Measurements from ENCODE around the gene OR8B12.

- TF ChIP-seq ISL1 (CRISPR knock-in tag; IDR thresholded peaks at IDR 0.05) (no peak), CSRNP3 (CRISPR knock-in tag; IDR thresholded peaks at IDR 0.05) (no peak), ZC3H10 (CRISPR knock-in tag; IDR thresholded peaks at IDR 0.05) (no peak)
Observed at GRCh38 chr11:124499711-124500110, 43.7 kb downstream of the OR8B12 start.

All from SK-N-SH treated with all-trans-retinoic acid at 6 μM for 48 hours (cell line).